Spleen (tissue), 11 donors: ENCODE data around the gene HS3ST1. TPM values are rescaled to one million over a fixed set of nuclear protein-coding genes. Genes with fewer than 3 reads are reported as not detected.

Source experiments
- DNase-seq: peaks from one replicate; pipeline ENCODE4 v3.0.0-alpha.2; 2020
- H3K27ac ChIP-seq, 8 donors: fragments of 200-600 bp; sonication (generic) in 7 of 8; 1 replicate in 4 of 8; 2 replicates in 4 of 8; pipeline versions ENCODE4 v1.5.0 to v1.8.0; 2016 to 2021; ENCODE audit warnings: inconsistent platforms in 4 of 8, mild to moderate bottlenecking in 4 of 8, moderate library complexity in 1 of 8
- H3K27me3 ChIP-seq, 7 donors: fragments of 200-600 bp; sonication (generic) in 6 of 7; replicated peaks in 1 of 7; 1 replicate in 4 of 7; 2 replicates in 3 of 7; pipeline versions ENCODE4 v1.5.0 to v1.8.0; 2016 to 2021; ENCODE audit warnings: inconsistent platforms in 3 of 7, mild to moderate bottlenecking in 1 of 7
- H3K36me3 ChIP-seq, 6 donors: fragments of 200-600 bp; sonication (generic) in 5 of 6; 1 replicate in 4 of 6; 2 replicates in 2 of 6; pipeline versions ENCODE4 v1.5.0 to v1.8.0; 2016 to 2021; ENCODE audit warnings: inconsistent platforms in 2 of 6
- H3K4me1 ChIP-seq, 6 donors: fragments of 200-600 bp; sonication (generic) in 5 of 6; 1 replicate in 3 of 6; 2 replicates in 3 of 6; pipeline versions ENCODE4 v1.5.0 to v1.8.0; 2016 to 2021; ENCODE audit warnings: inconsistent platforms in 3 of 6
- H3K4me3 ChIP-seq, 8 donors: fragments of 200-600 bp; sonication (generic) in 7 of 8; 1 replicate in 4 of 8; 2 replicates in 4 of 8; pipeline versions ENCODE4 v1.5.0 to v1.8.0; 2016 to 2021; ENCODE audit warnings: inconsistent platforms in 4 of 8, mild to moderate bottlenecking in 4 of 8, moderate library complexity in 2 of 8
- H3K9me3 ChIP-seq, 8 donors: fragments of 200-600 bp; sonication (generic) in 7 of 8; 1 replicate in 4 of 8; 2 replicates in 4 of 8; pipeline versions ENCODE4 v1.5.0 to v1.8.0; 2016 to 2021; ENCODE audit warnings: inconsistent platforms in 4 of 8
- CTCF ChIP-seq, 11 experiments: fragments of 200-600 bp in 7 of 11; fragments of 450-650 bp in 4 of 11; sonication (generic) in 4 of 11; IDR thresholded peaks in 8 of 11; conservative IDR thresholded peaks in 3 of 11; 1 replicate in 7 of 11; 2 replicates in 4 of 11; pipeline versions ENCODE4 v1.4.0 to v1.8.0; 2016 to 2021; ENCODE audit warnings: antibody characterized with exemption in 11 of 11, inconsistent platforms in 4 of 11, mild to moderate bottlenecking in 1 of 11
- POLR2A ChIP-seq, 3 donors: fragments of 450-650 bp; IDR thresholded peaks; one replicate each; pipeline ENCODE4 v1.5.1; 2017; ENCODE audit warnings: antibody characterized with exemption in 3 of 3, mild to moderate bottlenecking in 1 of 3
- POLR2AphosphoS5 ChIP-seq, 3 donors: sonication (generic); formaldehyde crosslinking; IDR thresholded peaks; one replicate each; pipeline ENCODE4 v1.5.1; 2017; ENCODE audit warnings: antibody characterized with exemption in 3 of 3
- WGBS, 5 donors: extraction: QIAGEN DNeasy Blood & Tissue Kit in 3 of 5; methylation state at CpG; one replicate each; pipeline versions ENCODE4 v1.1.5 to v1.1.7; 2013 to 2018; 5-methylcytosine and 5-hydroxymethylcytosine counted together
- intact Hi-C: fragments of 100-400 bp; cut with DNase I; formaldehyde crosslinking; loops from one replicate; pipeline ENCODE4 v1.15.0; 2023; ENCODE audit warnings: low total_unique reads
- polyA plus RNA-seq, 3 donors: library from polyadenylated mRNA; stranded (reverse); fragments of 200-250 nt; gene quantifications; one replicate each; pipeline ENCODE4 v1.2.1, GENCODE V29; 2013
- total RNA-seq, 7 donors: library from RNA; depleted of rRNA in 3 of 7; stranded (reverse); fragments of >200 nt in 3 of 7; fragmentation: NEBNext Ultra II Directional in 4 of 7; extraction: Animal tissue kit (Norgen Biotek cat#: 25700) in 4 of 7; gene quantifications; one replicate each; pipeline versions ENCODE4 v1.1.0 to v1.2.1, GENCODE V29; 2016 to 2021
- donor health status: healthy with polysubstance abuse.
- donor health status: DM: no; HTN: no; CAD: no; lungs with moderate emphysema.
- donor health status: DM: no; HTN: no; CAD: no.
- donor health status: Bipolar disorder and iron deficiency.
- donor health status: healthy.
- donor health status: DM: no; HTN: no; CAD: no.
- donor health status: DM: yes; HTN: yes; CAD: no.

The HS3ST1 gene
- total and polyA plus RNA-seq, 10 donors, result 1.8 to 7.4 (median 3.4) TPM

GRCh38 chr4:11366859-11367258 lies 61.8 kb downstream of the HS3ST1 start:
- H3K27ac ChIP-seq, result no peak overlapping the region
- no peaks in the 10 kb centered on the region for H3K36me3 ChIP-seq
- peaks cover 0 to 17% (median 6%) of the 10 kb centered on the region in 7 donors for H3K27me3 ChIP-seq
- DNase-seq, result no peak
- peaks cover 0 to 9% (median 0%) of the 10 kb centered on the region in 6 donors for H3K4me1 ChIP-seq
- intact Hi-C loops, result no loop called here
- no peak overlapping the region for H3K4me3 ChIP-seq
- TF ChIP-seq POLR2AphosphoS5 (IDR thresholded peaks at IDR 0.05), result no peak
- no peak for TF ChIP-seq POLR2A (IDR thresholded peaks at IDR 0.05)
- TF ChIP-seq CTCF (IDR thresholded peaks at IDR 0.05 in 8 of 11, conservative IDR thresholded peaks at IDR 0.05 in 3 of 11), result no peak
- peaks cover 0 to 11% (median 0%) of the 10 kb centered on the region in 8 donors for H3K9me3 ChIP-seq

- Histone ChIP-seq H3K4me1 (peaks cover 0 to 9% (median 0%) of the 10 kb centered on the region in 6 donors), H3K9me3 (peaks cover 0 to 11% (median 0%) of the 10 kb centered on the region in 8 donors), H3K4me3 (no peak overlapping the region), H3K27ac (no peak overlapping the region), H3K27me3 (peaks cover 0 to 17% (median 6%) of the 10 kb centered on the region in 7 donors), H3K36me3 (no peaks in the 10 kb centered on the region)
- intact Hi-C loops, result no loop called here
- no peak for DNase-seq
- no peak for TF ChIP-seq POLR2AphosphoS5 (IDR thresholded peaks at IDR 0.05)
- no peak for TF ChIP-seq CTCF (IDR thresholded peaks at IDR 0.05 in 8 of 11, conservative IDR thresholded peaks at IDR 0.05 in 3 of 11)
- no peak for TF ChIP-seq POLR2A (IDR thresholded peaks at IDR 0.05)
Measured at GRCh38 chr4:11365039-11365438, 63.7 kb downstream of the HS3ST1 start.

GRCh38 chr4:11359591-11359990 lies 69.1 kb downstream of the HS3ST1 start:
- H3K4me3 ChIP-seq, result no peak overlapping the region
- no peaks in the 10 kb centered on the region for H3K4me1 ChIP-seq
- no peak overlapping the region for H3K27ac ChIP-seq
- no peaks in the 10 kb centered on the region for H3K27me3 ChIP-seq
- no peaks in the 10 kb centered on the region for H3K36me3 ChIP-seq
- TF ChIP-seq CTCF (IDR thresholded peaks at IDR 0.05 in 8 of 11, conservative IDR thresholded peaks at IDR 0.05 in 3 of 11) (no peak), POLR2AphosphoS5 (IDR thresholded peaks at IDR 0.05) (no peak), POLR2A (IDR thresholded peaks at IDR 0.05) (no peak)
- peaks cover 0 to 8% (median 0%) of the 10 kb centered on the region in 8 donors for H3K9me3 ChIP-seq
- intact Hi-C loops, result no loop called here
- no peak for DNase-seq

DNA sequence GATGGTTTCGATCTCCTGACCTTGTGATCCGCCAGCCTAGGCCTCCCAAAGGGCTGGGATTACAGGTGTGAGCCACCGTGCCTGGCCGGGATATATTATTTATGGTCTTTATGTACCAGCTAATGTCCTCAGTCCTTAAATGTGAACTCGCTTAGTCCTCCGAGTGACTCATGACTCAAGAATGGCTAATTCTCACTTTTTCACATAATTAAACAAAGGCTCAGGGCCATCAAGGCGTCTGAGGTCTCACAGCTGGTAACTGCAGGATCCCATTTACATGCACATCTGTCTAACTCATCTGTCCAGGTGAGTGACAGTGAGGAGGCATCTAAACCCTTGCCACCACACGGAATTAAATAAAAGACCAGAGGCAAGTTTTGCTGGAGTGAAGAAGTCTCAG lies 73.5 kb downstream of the HS3ST1 start:
- Histone ChIP-seq H3K4me1 (no peaks in the 10 kb centered on the region), H3K4me3 (no peak overlapping the region), H3K9me3 (peaks cover 0 to 8% (median 0%) of the 10 kb centered on the region in 8 donors), H3K27me3 (no peaks in the 10 kb centered on the region), H3K27ac (no peak overlapping the region), H3K36me3 (no peaks in the 10 kb centered on the region)
- DNase-seq, result no peak
- no peak for TF ChIP-seq POLR2A (IDR thresholded peaks at IDR 0.05)
- TF ChIP-seq CTCF (IDR thresholded peaks at IDR 0.05 in 8 of 11, conservative IDR thresholded peaks at IDR 0.05 in 3 of 11), result no peak
- TF ChIP-seq POLR2AphosphoS5 (IDR thresholded peaks at IDR 0.05), result no peak
- intact Hi-C loops, result no loop called here
- 84 to 92% (median 90%) methylated on average over 8 of the region's 8 CpGs for WGBS, 5 donors
